ENCODE measurements around the gene HECW1.

HECW1 gene

GRCh38 chr7:43441231-43442130 lies 329.0 kb downstream of the HECW1 start:
- no peak for DNase-seq

GRCh38 chr7:43443381-43443780 lies 330.9 kb downstream of the HECW1 start:
- no peak for DNase-seq

GRCh38 chr7:43444711-43445578 lies 332.5 kb downstream of the HECW1 start:
- DNase-seq = no peak

GRCh38 chr7:43449577-43449976 lies 337.1 kb downstream of the HECW1 start:
- DNase-seq = no peak

GRCh38 chr7:43450894-43451293 lies 338.4 kb downstream of the HECW1 start:
- no peak for DNase-seq

GRCh38 chr7:43454936-43455518 lies 342.6 kb downstream of the HECW1 start:
- DNase-seq = no peak

- DNase-seq = no peak
Observed at GRCh38 chr7:43456200-43456599, 343.8 kb downstream of the HECW1 start.

- DNase-seq = no peak
Observed at GRCh38 chr7:43458330-43459018, 346.0 kb downstream of the HECW1 start.

GRCh38 chr7:43459019-43459337 lies 346.5 kb downstream of the HECW1 start:
- no peak for DNase-seq

GRCh38 chr7:43460733-43461348 lies 348.4 kb downstream of the HECW1 start:
- no peak for DNase-seq

- no peak for DNase-seq
Observed at GRCh38 chr7:43461349-43462024, 349.0 kb downstream of the HECW1 start.

GRCh38 chr7:43462836-43463235 lies 350.4 kb downstream of the HECW1 start:
- no peak for DNase-seq

- no peak for DNase-seq
Observed at GRCh38 chr7:43463401-43463980, 351.0 kb downstream of the HECW1 start.

GRCh38 chr7:43465581-43466554 lies 353.4 kb downstream of the HECW1 start:
- no peak for DNase-seq

GRCh38 chr7:43467406-43467805 lies 355.0 kb downstream of the HECW1 start:
- DNase-seq = no peak

- no peak for DNase-seq
Observed at GRCh38 chr7:43467846-43468245, 355.4 kb downstream of the HECW1 start.

GRCh38 chr7:43469051-43469450 lies 356.6 kb downstream of the HECW1 start:
- DNase-seq = no peak

GRCh38 chr7:43470110-43470509 lies 357.7 kb downstream of the HECW1 start:
- DNase-seq = no peak

- DNase-seq = no peak
Observed at GRCh38 chr7:43475983-43476382, 363.5 kb downstream of the HECW1 start.

GRCh38 chr7:43476896-43477295 lies 364.4 kb downstream of the HECW1 start:
- no peak for DNase-seq
